Measurements from ENCODE around the gene SATB1. TPM values are rescaled to one million over a fixed set of nuclear protein-coding genes. Genes with fewer than 3 reads are reported as not detected.

The SATB1 gene
- total RNA-seq, 1 donor from 2014 or later = 4.4 TPM

DNA sequence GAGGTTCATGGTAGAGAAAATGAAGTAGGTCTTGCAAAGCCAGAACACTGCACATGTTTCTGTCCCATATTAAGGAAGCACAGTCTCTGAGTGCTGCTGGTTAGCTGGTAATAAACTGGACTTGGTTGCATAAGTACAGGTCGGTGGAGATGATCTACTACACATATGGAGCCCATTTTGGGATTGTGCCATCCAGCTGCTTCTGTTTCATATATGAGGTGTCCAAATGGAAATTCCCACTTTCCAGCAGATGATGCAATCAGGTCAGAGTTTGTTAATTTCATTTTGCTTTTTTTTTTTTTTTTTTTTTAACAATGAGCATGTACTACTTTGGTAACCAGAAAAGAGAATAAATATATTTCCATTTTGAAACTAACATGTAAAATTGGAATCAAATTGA, 122.6 kb downstream of the SATB1 start:
- peaks cover 19% of the 10 kb centered on the region for H3K9me3 Mint-ChIP-seq (ENCODE audit: low read depth)
- no peaks in the 10 kb centered on the region for H3K27me3 Mint-ChIP-seq (ENCODE audit: low read depth)
- H3K27ac Mint-ChIP-seq (ENCODE audit: unreplicated experiment) = no peak overlapping the region
- TF ChIP-seq CTCF (IDR thresholded peaks at IDR 0.05) = no peak
- no peak overlapping the region for H3K4me3 Mint-ChIP-seq (ENCODE audit: unreplicated experiment)
- peaks cover 2% of the 10 kb centered on the region for H3K36me3 Mint-ChIP-seq (ENCODE audit: low read depth)
- H3K4me1 Mint-ChIP-seq (ENCODE audit: low read depth) = no peaks in the 10 kb centered on the region
- no peak for DNase-seq (ENCODE audit: low spot score)

- no peak overlapping the region for H3K4me3 Mint-ChIP-seq (ENCODE audit: unreplicated experiment)
- no peaks in the 10 kb centered on the region for H3K4me1 Mint-ChIP-seq (ENCODE audit: low read depth)
Observed at GRCh38 chr3:18301781-18302180, 123.4 kb downstream of the SATB1 start.

GRCh38 chr3:18300916-18301315, 124.2 kb downstream of the SATB1 start:
- DNase-seq (ENCODE audit: low spot score) = no peak
- no peaks in the 10 kb centered on the region for H3K27me3 Mint-ChIP-seq (ENCODE audit: low read depth)
- H3K9me3 Mint-ChIP-seq (ENCODE audit: low read depth) = peaks cover 29% of the 10 kb centered on the region
- H3K4me1 Mint-ChIP-seq (ENCODE audit: low read depth) = no peaks in the 10 kb centered on the region
- peaks cover 8% of the 10 kb centered on the region for H3K36me3 Mint-ChIP-seq (ENCODE audit: low read depth)
- no peak overlapping the region for H3K4me3 Mint-ChIP-seq (ENCODE audit: unreplicated experiment)
- no peak overlapping the region for H3K27ac Mint-ChIP-seq (ENCODE audit: unreplicated experiment)
- TF ChIP-seq CTCF (IDR thresholded peaks at IDR 0.05) = no peak

More at GRCh38 chr3:18301781-18302180, 123.4 kb downstream of the SATB1 start:
- no peak overlapping the region for H3K27ac Mint-ChIP-seq (ENCODE audit: unreplicated experiment)
- H3K27me3 Mint-ChIP-seq (ENCODE audit: low read depth) = no peaks in the 10 kb centered on the region
- peaks cover 7% of the 10 kb centered on the region for H3K36me3 Mint-ChIP-seq (ENCODE audit: low read depth)
- no peak for TF ChIP-seq CTCF (IDR thresholded peaks at IDR 0.05)
- H3K9me3 Mint-ChIP-seq (ENCODE audit: low read depth) = peaks cover 27% of the 10 kb centered on the region
- DNase-seq (ENCODE audit: low spot score) = no peak

GRCh38 chr3:18297126-18297525, 128.0 kb downstream of the SATB1 start:
- no peak overlapping the region for H3K4me3 Mint-ChIP-seq (ENCODE audit: unreplicated experiment)
- peaks cover 33% of the 10 kb centered on the region for H3K9me3 Mint-ChIP-seq (ENCODE audit: low read depth)
- peaks cover 6% of the 10 kb centered on the region for H3K4me1 Mint-ChIP-seq (ENCODE audit: low read depth)
- H3K36me3 Mint-ChIP-seq (ENCODE audit: low read depth) = peaks cover 10% of the 10 kb centered on the region
- TF ChIP-seq CTCF (IDR thresholded peaks at IDR 0.05) = no peak
- H3K27ac Mint-ChIP-seq (ENCODE audit: unreplicated experiment) = no peak overlapping the region
- no peak for DNase-seq (ENCODE audit: low spot score)
- no peaks in the 10 kb centered on the region for H3K27me3 Mint-ChIP-seq (ENCODE audit: low read depth)

Measured in chondrocyte (in vitro differentiated cells).